Activated naive CD4-positive, alpha-beta T cell treated with anti-CD3 and anti-CD28 coated beads for 36 hours (primary cell): ENCODE data around the gene ZFYVE19. TPM values are rescaled to one million over a fixed set of nuclear protein-coding genes. Genes with fewer than 3 reads are reported as not detected.

Experiments used
- CTCF ChIA-PET: fragments of 350-600 bp; sonication (Branson Sonifier 250); formaldehyde crosslinking; loops from one replicate; lab custom pipeline; 2021; ENCODE audit warnings: antibody characterized with exemption; lab: Charles Lee
- DNase-seq: peaks from one replicate; pipeline ENCODE4 v3.0.0-alpha.2; 2020
- H3K27ac Mint-ChIP-seq: one replicate; pipeline ENCODE4 v1.8.0; 2021; ENCODE audit warnings: mild to moderate bottlenecking, mixed read lengths
- H3K27me3 Mint-ChIP-seq: one replicate; pipeline ENCODE4 v1.8.0; 2021; ENCODE audit warnings: low read depth, mixed read lengths
- H3K36me3 Mint-ChIP-seq: one replicate; pipeline ENCODE4 v1.8.0; 2021; ENCODE audit warnings: low read depth, mixed read lengths
- H3K4me1 Mint-ChIP-seq: one replicate; pipeline ENCODE4 v1.8.0; 2021; ENCODE audit warnings: low read depth, mixed read lengths
- H3K4me3 Mint-ChIP-seq: one replicate; pipeline ENCODE4 v1.8.0; 2021; ENCODE audit warnings: mild to moderate bottlenecking, moderate library complexity, mixed read lengths
- H3K9me3 Mint-ChIP-seq: one replicate; pipeline ENCODE4 v1.8.0; 2021; ENCODE audit warnings: mixed read lengths
- intact Hi-C: fragments of 100-400 bp; cut with micrococcal nuclease; formaldehyde crosslinking; loops from one replicate; pipeline ENCODE4 v1.15.1; 2023
- total RNA-seq, 2 experiments: library from RNA; stranded (reverse); gene quantifications; one replicate each; pipeline ENCODE4 v1.2.3, GENCODE V29; 2021

ZFYVE19 gene
- total RNA-seq, 2 experiments from 2014 or later: 15.4 to 17.0 TPM

GRCh38 chr15:40823572-40824343, 16.9 kb downstream of the ZFYVE19 start:
- no peak overlapping the region for H3K4me3 Mint-ChIP-seq
- H3K27ac Mint-ChIP-seq: no peak overlapping the region
- peaks cover 2% of the 10 kb centered on the region for H3K27me3 Mint-ChIP-seq
- no peaks in the 10 kb centered on the region for H3K4me1 Mint-ChIP-seq
- H3K9me3 Mint-ChIP-seq: no peaks in the 10 kb centered on the region
- H3K36me3 Mint-ChIP-seq: no peaks in the 10 kb centered on the region
- no peak for DNase-seq
- intact Hi-C loops: no loop called here
- CTCF ChIA-PET: interaction anchor here (0.6 to 1.0 kb wide), 4 partner anchors 34 to 146 kb away, joined by 3 to 4 read pairs (median 3); partner anchors contain the start of gene RAD51

GRCh38 chr15:40825661-40826422, 19.0 kb downstream of the ZFYVE19 start:
- H3K27me3 Mint-ChIP-seq: peaks cover 2% of the 10 kb centered on the region
- intact Hi-C loops: no loop called here
- no peak for DNase-seq
- H3K4me1 Mint-ChIP-seq: no peaks in the 10 kb centered on the region
- CTCF ChIA-PET: interaction anchor here (0.6 to 0.9 kb wide), 2 partner anchors 33 to 128 kb away, joined by 3 read pairs; no protein-coding TSS in a partner anchor
- H3K36me3 Mint-ChIP-seq: no peaks in the 10 kb centered on the region
- no peak overlapping the region for H3K27ac Mint-ChIP-seq
- no peak overlapping the region for H3K4me3 Mint-ChIP-seq
- no peaks in the 10 kb centered on the region for H3K9me3 Mint-ChIP-seq

- H3K36me3 Mint-ChIP-seq: no peaks in the 10 kb centered on the region
- no peak overlapping the region for H3K4me3 Mint-ChIP-seq
- no peaks in the 10 kb centered on the region for H3K9me3 Mint-ChIP-seq
- CTCF ChIA-PET: interaction anchor here (0.9 kb wide), 1 partner anchor 32 kb away, joined by 3 read pairs; no protein-coding TSS in a partner anchor
- peaks cover 2% of the 10 kb centered on the region for H3K27me3 Mint-ChIP-seq
- no peak for DNase-seq
- intact Hi-C loops: no loop called here
- no peaks in the 10 kb centered on the region for H3K4me1 Mint-ChIP-seq
- H3K27ac Mint-ChIP-seq: no peak overlapping the region
These were observed 19.7 kb downstream of the ZFYVE19 start for GRCh38 chr15:40826423-40827075.

- DNase-seq: no peak
- intact Hi-C loops: no loop called here
- Mint-ChIP-seq H3K9me3 (no peaks in the 10 kb centered on the region), H3K4me3 (no peak within 1 kb of the TSS), H3K27ac (no peak within 1 kb of the TSS), H3K36me3 (no peaks in the 10 kb centered on the region), H3K27me3 (peaks cover 2% of the 10 kb centered on the region), H3K4me1 (no peaks in the 10 kb centered on the region)
- CTCF ChIA-PET: interaction anchor here (0.9 to 2.0 kb wide), 2 partner anchors 29 to 65 kb away, joined by 4 to 5 read pairs; partner anchors contain the start of gene VPS18
These were observed 21.7 kb downstream of the ZFYVE19 start, which contains the start of gene PPP1R14D for GRCh38 chr15:40828447-40829036. Gene PPP1R14D, minus strand, starts transcription at chr15:40828708. Its CDS starts 67 bp downstream, at chr15:40828641.

GRCh38 chr15:40829115-40829514, 22.2 kb downstream of the ZFYVE19 start:
- Mint-ChIP-seq H3K36me3 (no peaks in the 10 kb centered on the region), H3K4me3 (no peak overlapping the region), H3K9me3 (no peaks in the 10 kb centered on the region), H3K27ac (no peak overlapping the region), H3K4me1 (no peaks in the 10 kb centered on the region), H3K27me3 (peaks cover 2% of the 10 kb centered on the region)
- intact Hi-C loops: no loop called here
- DNase-seq: no peak
- CTCF ChIA-PET: interaction anchor here (0.9 to 2.0 kb wide), 2 partner anchors 28 to 65 kb away, joined by 4 to 5 read pairs; partner anchors contain the start of gene VPS18

GRCh38 chr15:40830884-40831283, 24.0 kb downstream of the ZFYVE19 start:
- no peaks in the 10 kb centered on the region for H3K4me1 Mint-ChIP-seq
- H3K9me3 Mint-ChIP-seq: no peaks in the 10 kb centered on the region
- H3K27ac Mint-ChIP-seq: no peak overlapping the region
- no peak overlapping the region for H3K4me3 Mint-ChIP-seq
- DNase-seq: no peak
- CTCF ChIA-PET: interaction anchor here (0.9 to 1.5 kb wide), 3 partner anchors 27 to 101 kb away, joined by 3 read pairs; partner anchors contain the start of gene VPS18
- H3K27me3 Mint-ChIP-seq: no peaks in the 10 kb centered on the region
- H3K36me3 Mint-ChIP-seq: no peaks in the 10 kb centered on the region
- intact Hi-C loops: no loop called here

- H3K4me1 Mint-ChIP-seq: no peaks in the 10 kb centered on the region
- intact Hi-C loops: no loop called here
- CTCF ChIA-PET: no interaction called here
- no peak overlapping the region for H3K4me3 Mint-ChIP-seq
- no peaks in the 10 kb centered on the region for H3K36me3 Mint-ChIP-seq
- no peaks in the 10 kb centered on the region for H3K9me3 Mint-ChIP-seq
- no peak overlapping the region for H3K27ac Mint-ChIP-seq
- no peaks in the 10 kb centered on the region for H3K27me3 Mint-ChIP-seq
- no peak for DNase-seq
These were observed 25.0 kb downstream of the ZFYVE19 start for GRCh38 chr15:40831861-40832260.

- Mint-ChIP-seq H3K4me1 (no peaks in the 10 kb centered on the region), H3K4me3 (no peak overlapping the region), H3K27me3 (no peaks in the 10 kb centered on the region), H3K27ac (no peak overlapping the region), H3K9me3 (no peaks in the 10 kb centered on the region), H3K36me3 (no peaks in the 10 kb centered on the region)
- intact Hi-C loops: no loop called here
- CTCF ChIA-PET: interaction anchor here (1.8 kb wide), 1 partner anchor 27 kb away, joined by 4 read pairs; no protein-coding TSS in a partner anchor
- no peak for DNase-seq
These were observed 26.0 kb downstream of the ZFYVE19 start for GRCh38 chr15:40832903-40833302.

- Mint-ChIP-seq H3K9me3 (no peaks in the 10 kb centered on the region), H3K27ac (no peak overlapping the region), H3K27me3 (no peaks in the 10 kb centered on the region), H3K4me3 (no peak overlapping the region), H3K36me3 (no peaks in the 10 kb centered on the region), H3K4me1 (no peaks in the 10 kb centered on the region)
- intact Hi-C loops: no loop called here
- CTCF ChIA-PET: no interaction called here
- no peak for DNase-seq
These were observed 29.1 kb downstream of the ZFYVE19 start for GRCh38 chr15:40836020-40836419.

- intact Hi-C loops: no loop called here
- Mint-ChIP-seq H3K4me3 (no peak overlapping the region), H3K36me3 (no peaks in the 10 kb centered on the region), H3K4me1 (no peaks in the 10 kb centered on the region), H3K27me3 (peaks cover 8% of the 10 kb centered on the region), H3K27ac (no peak overlapping the region), H3K9me3 (no peaks in the 10 kb centered on the region)
- CTCF ChIA-PET: interaction anchor here (0.8 to 1.4 kb wide), 4 partner anchors 20 to 206 kb away, joined by 3 to 4 read pairs (median 4); no protein-coding TSS in a partner anchor
- DNase-seq: no peak
These were observed 31.9 kb downstream of the ZFYVE19 start for GRCh38 chr15:40838756-40839155.

- H3K27ac Mint-ChIP-seq: no peak overlapping the region
- peaks cover 12% of the 10 kb centered on the region for H3K27me3 Mint-ChIP-seq
- H3K9me3 Mint-ChIP-seq: no peaks in the 10 kb centered on the region
- CTCF ChIA-PET: interaction anchor here (1.2 kb wide), 1 partner anchor 17 kb away, joined by 6 read pairs; no protein-coding TSS in a partner anchor
- peaks cover 3% of the 10 kb centered on the region for H3K36me3 Mint-ChIP-seq
- intact Hi-C loops: no loop called here
- no peak for DNase-seq
- H3K4me1 Mint-ChIP-seq: peaks cover 11% of the 10 kb centered on the region
- no peak overlapping the region for H3K4me3 Mint-ChIP-seq
These were observed 34.9 kb downstream of the ZFYVE19 start for GRCh38 chr15:40841741-40842140.
